OCI-LY3 (cell line): ENCODE data around the gene HIVEP2.

Experiments used
- H2AFZ ChIP-seq: fragments of 200-600, 300-600 bp; shearing (Covaris generic); 2 replicates; pipeline ENCODE4 v1.6.0; 2014; ENCODE audit warnings: antibody characterized with exemption, low read depth, low read length
- H3K27ac ChIP-seq: fragments of 200-600, 300-600 bp; sonication (generic); 2 replicates; pipeline ENCODE4 v1.5.1; 2014; ENCODE audit warnings: mild to moderate bottlenecking, low read length, moderate library complexity, mixed read lengths
- H3K27me3 ChIP-seq: fragments of 200-600, 300-600 bp; sonication (generic); 2 replicates; pipeline ENCODE4 v1.6.1; 2014; ENCODE audit warnings: low read depth, low read length, mixed read lengths
- H3K36me3 ChIP-seq: fragments of 200-600, 300-600 bp; sonication (generic); replicated peaks from 2 replicates; pipeline ENCODE3; 2014; ENCODE audit warnings: low read depth, low read length, mixed read lengths
- H3K4me1 ChIP-seq: fragments of 300-600, 200-600 bp; sonication (generic); 2 replicates; pipeline ENCODE4 v1.6.1; 2014; ENCODE audit warnings: low read length, mixed read lengths
- H3K4me2 ChIP-seq: fragments of 200-600, 300-600 bp; sonication (generic); 2 replicates; pipeline ENCODE4 v1.6.1; 2014; ENCODE audit warnings: low read length, mixed read lengths
- H3K4me3 ChIP-seq: fragments of 300-600, 200-600 bp; sonication (generic); 2 replicates; pipeline ENCODE4 v1.5.1; 2014; ENCODE audit warnings: antibody characterized with exemption, mild to moderate bottlenecking, low read length, moderate library complexity
- H3K79me2 ChIP-seq: fragments of 300-600, 200-600 bp; shearing (Covaris generic); 2 replicates; pipeline ENCODE4 v1.6.1; 2014; ENCODE audit warnings: mild to moderate bottlenecking, low read length, mixed read lengths
- H3K9ac ChIP-seq: fragments of 300-600, 200-600 bp; shearing (Covaris generic); 2 replicates; pipeline ENCODE4 v1.6.0; 2014; ENCODE audit warnings: mild to moderate bottlenecking, low read length, moderate library complexity
- H3K9me3 ChIP-seq: fragments of 200-600, 300-600 bp; shearing (Covaris generic); 2 replicates; pipeline ENCODE4 v1.6.1; 2014; ENCODE audit warnings: low read length, mixed read lengths; ENCODE audit not compliant: insufficient read depth
- H4K20me1 ChIP-seq: fragments of 200-600, 300-600 bp; sonication (generic); 2 replicates; pipeline ENCODE4 v1.6.1; 2016; ENCODE audit warnings: low read length, mixed read lengths; ENCODE audit not compliant: insufficient read depth
- EZH2phosphoT487 ChIP-seq: fragments of 200-600 bp; shearing (Covaris generic); IDR thresholded peaks from 2 replicates; pipeline ENCODE4 v1.6.1; 2018; ENCODE audit warnings: antibody characterized with exemption, mixed run types, low read depth
- TF ChIP-seq, protein P1 (sequence below): fragments of 200-600, 300-600 bp; sonication (generic); IDR thresholded peaks from 2 replicates; pipeline ENCODE4 v1.5.1; 2014; ENCODE audit warnings: antibody characterized with exemption, low read length, low read depth

HIVEP2 gene

DNA sequence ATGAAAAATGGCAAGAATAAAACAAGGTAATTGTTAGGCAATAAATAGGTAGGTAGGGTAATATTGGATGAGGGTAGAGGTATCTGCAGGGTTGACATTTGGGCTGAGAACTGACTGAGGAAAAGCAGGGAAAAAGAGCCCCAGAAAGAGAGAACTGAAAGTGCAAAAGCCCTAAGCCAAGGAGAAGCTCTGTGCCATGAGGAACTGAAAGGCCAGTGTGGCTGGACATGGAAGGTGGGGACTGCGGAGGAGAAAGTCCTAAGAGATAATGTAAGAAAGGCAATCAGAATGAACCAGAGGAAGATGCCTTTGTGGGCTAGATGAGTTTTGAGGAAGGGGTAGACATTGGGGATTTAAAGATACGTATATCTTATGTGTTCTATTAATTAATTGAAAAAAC is 9.9 kb upstream of the HIVEP2 start:
- peak overlapping the region; percentile 84 for H3K4me2 ChIP-seq
- no peak overlapping the region for H3K9ac ChIP-seq
- H3K36me3 ChIP-seq, result no peaks in the 10 kb centered on the region
- H3K4me1 ChIP-seq, result peaks cover 54% of the 10 kb centered on the region
- no peaks in the 10 kb centered on the region for H3K9me3 ChIP-seq
- peak overlapping the region; percentile 94; the same call in 1 of the 2 replicates for H3K27ac ChIP-seq
- H3K4me3 ChIP-seq, result peak overlapping the region; percentile 13; the same call in 1 of the 2 replicates
- no peak for TF ChIP-seq EZH2phosphoT487
- TF ChIP-seq, protein P1, sequence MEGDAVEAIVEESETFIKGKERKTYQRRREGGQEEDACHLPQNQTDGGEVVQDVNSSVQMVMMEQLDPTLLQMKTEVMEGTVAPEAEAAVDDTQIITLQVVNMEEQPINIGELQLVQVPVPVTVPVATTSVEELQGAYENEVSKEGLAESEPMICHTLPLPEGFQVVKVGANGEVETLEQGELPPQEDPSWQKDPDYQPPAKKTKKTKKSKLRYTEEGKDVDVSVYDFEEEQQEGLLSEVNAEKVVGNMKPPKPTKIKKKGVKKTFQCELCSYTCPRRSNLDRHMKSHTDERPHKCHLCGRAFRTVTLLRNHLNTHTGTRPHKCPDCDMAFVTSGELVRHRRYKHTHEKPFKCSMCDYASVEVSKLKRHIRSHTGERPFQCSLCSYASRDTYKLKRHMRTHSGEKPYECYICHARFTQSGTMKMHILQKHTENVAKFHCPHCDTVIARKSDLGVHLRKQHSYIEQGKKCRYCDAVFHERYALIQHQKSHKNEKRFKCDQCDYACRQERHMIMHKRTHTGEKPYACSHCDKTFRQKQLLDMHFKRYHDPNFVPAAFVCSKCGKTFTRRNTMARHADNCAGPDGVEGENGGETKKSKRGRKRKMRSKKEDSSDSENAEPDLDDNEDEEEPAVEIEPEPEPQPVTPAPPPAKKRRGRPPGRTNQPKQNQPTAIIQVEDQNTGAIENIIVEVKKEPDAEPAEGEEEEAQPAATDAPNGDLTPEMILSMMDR, result no peak
- no peaks in the 10 kb centered on the region for H4K20me1 ChIP-seq
- no peak overlapping the region for H2AFZ ChIP-seq
- no peaks in the 10 kb centered on the region for H3K79me2 ChIP-seq
- no peaks in the 10 kb centered on the region for H3K27me3 ChIP-seq

DNA sequence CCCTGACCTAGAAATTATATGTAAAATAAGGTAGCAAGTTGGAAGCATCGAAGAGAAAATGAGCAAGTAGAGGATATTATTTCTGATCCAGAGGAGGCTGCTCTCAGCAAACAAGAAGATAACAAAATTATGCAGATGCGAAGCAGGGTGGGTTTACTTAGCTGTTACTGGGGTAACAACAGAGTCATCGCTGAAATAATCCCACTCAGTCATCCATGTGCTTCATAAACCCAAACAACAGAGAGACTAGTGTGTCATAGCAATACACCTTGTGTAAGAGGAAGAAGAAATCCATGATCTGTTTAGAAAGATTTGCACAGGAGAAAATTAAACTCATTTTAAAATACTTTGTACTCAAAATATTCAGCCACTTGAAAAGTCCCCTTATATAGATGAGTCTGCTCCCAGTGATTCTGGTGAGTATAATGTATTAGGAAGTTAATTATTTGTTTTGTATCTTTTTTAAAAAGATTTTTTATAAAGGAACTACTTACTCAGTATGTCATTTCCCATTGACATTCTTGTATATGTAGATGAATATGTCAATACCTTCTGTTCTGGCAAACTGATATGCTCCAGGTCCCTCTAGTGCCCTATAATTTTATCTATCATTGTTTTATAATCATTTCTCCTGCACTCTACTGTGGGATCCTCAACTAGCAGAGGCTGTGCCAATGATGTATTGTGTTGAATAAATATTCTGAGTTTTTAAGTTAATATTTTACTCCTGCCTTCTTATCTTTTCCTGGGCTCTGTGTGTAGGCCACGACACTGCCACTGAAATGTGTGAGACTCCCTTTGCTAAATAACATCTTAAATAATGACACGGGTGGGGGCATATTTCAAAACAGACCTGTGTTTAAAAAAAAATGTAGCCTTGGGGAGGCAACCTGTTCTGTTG is 8.6 kb upstream of the HIVEP2 start:
- no peak for TF ChIP-seq EZH2phosphoT487
- TF ChIP-seq, protein P1, result no peak
- H3K4me3 ChIP-seq, result peak overlapping the region; percentile 52

DNA sequence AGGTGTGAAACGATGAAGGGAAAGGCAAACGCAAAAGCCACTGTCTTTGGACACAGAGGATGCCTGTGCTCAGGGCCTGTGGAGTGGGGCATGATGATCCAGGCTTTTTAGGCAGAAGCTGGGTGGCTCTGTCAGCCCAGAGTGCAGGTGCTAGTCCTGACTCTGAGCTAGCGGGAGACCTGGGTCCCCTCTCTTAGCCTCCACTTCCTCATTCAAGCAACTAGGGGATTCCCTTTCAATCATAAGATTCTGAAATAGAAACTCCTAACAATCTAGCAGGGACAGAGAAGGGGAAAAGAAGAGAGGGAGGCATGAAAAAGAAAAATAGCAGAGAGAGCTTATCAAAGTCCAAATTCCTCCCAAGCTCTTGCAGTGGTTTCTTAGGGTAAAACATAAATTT is 7.6 kb upstream of the HIVEP2 start:
- Histone ChIP-seq H3K4me3 (peak overlapping the region; percentile 54), H3K36me3 (no peaks in the 10 kb centered on the region), H3K4me2 (peak overlapping the region; percentile 84), H3K27me3 (no peaks in the 10 kb centered on the region), H4K20me1 (no peaks in the 10 kb centered on the region), H3K4me1 (peaks cover 72% of the 10 kb centered on the region), H2AFZ (no peak overlapping the region), H3K9ac (peak overlapping the region; percentile 66; the same call in 1 of the 2 replicates), H3K9me3 (no peaks in the 10 kb centered on the region), H3K27ac (peak overlapping the region; percentile 94), H3K79me2 (no peaks in the 10 kb centered on the region)
- no peak for TF ChIP-seq EZH2phosphoT487
- TF ChIP-seq, protein P1, result no peak

More for the DNA sequence above, 8.6 kb upstream of the HIVEP2 start:
- no peaks in the 10 kb centered on the region for H3K79me2 ChIP-seq
- peak overlapping the region; percentile 84 for H3K4me2 ChIP-seq
- H3K27ac ChIP-seq, result peak overlapping the region; percentile 94
- no peaks in the 10 kb centered on the region for H4K20me1 ChIP-seq
- no peaks in the 10 kb centered on the region for H3K36me3 ChIP-seq
- peak overlapping the region; percentile 66 for H3K9ac ChIP-seq
- no peaks in the 10 kb centered on the region for H3K9me3 ChIP-seq
- H3K4me1 ChIP-seq, result peaks cover 66% of the 10 kb centered on the region
- H3K27me3 ChIP-seq, result no peaks in the 10 kb centered on the region
- no peak overlapping the region for H2AFZ ChIP-seq

DNA sequence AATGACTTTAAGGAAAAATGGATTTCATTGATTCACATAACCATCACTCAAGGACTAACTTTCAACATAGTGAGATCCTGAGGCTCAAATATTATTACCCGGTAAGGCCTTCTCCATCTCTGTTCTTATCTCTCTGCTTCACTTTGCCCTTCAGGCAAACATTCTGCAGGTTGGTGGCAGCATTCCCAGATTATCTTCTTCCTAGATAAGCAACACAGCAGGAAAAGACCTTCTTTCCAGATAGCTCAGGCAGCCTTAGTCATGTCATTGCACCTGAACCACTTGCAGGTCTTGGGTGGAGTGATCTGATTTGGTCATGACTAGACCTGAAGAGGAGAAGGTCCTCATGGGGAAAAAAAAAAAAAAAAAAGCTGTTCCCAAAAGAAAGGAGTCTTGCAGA is 5.3 kb upstream of the HIVEP2 start:
- Histone ChIP-seq H3K4me1 (peaks cover 68% of the 10 kb centered on the region), H3K4me2 (no peak overlapping the region), H3K79me2 (peaks cover 9% of the 10 kb centered on the region; the same call in 1 of the 2 replicates), H3K9ac (no peak overlapping the region), H3K4me3 (no peak overlapping the region), H3K36me3 (no peaks in the 10 kb centered on the region), H4K20me1 (no peaks in the 10 kb centered on the region), H2AFZ (no peak overlapping the region), H3K27me3 (no peaks in the 10 kb centered on the region), H3K9me3 (no peaks in the 10 kb centered on the region), H3K27ac (no peak overlapping the region)
- TF ChIP-seq, protein P1, result no peak
